CD4-positive, CD25-positive, alpha-beta regulatory T cell (primary cell): ENCODE results near the gene OVAAL. TPM values are rescaled to one million over a fixed set of nuclear protein-coding genes. Genes with fewer than 3 reads are reported as not detected.
A peak's percentile ranks its signal among the peaks of the same experiment; 100 is the strongest.

Experiments used
- ATAC-seq, 2 donors: fragments of 150-1000 bp; cut with Tn5 transposase; one replicate each; pipeline ENCODE4 v1.10.0; 2021; ENCODE audit warnings: low read depth in 2 of 2, moderate number of reproducible peaks in 2 of 2, moderate library complexity in 1 of 2
- DNase-seq, 3 donors: peaks; one replicate each; pipeline versions ENCODE4 v3.0.0 to v3.0.0-alpha.2; 2012 to 2022; ENCODE audit warnings: mixed read lengths in 1 of 3
- H3K27ac ChIP-seq: one replicate; pipeline ENCODE4 v1.7.0; 2013; ENCODE audit warnings: mild to moderate bottlenecking, low read length; ENCODE audit not compliant: insufficient read depth, poor library complexity, severe bottlenecking
- H3K27me3 ChIP-seq: one replicate; pipeline ENCODE4 v1.7.0; 2013; ENCODE audit warnings: low read length; ENCODE audit not compliant: control insufficient read depth, insufficient read depth
- H3K36me3 ChIP-seq: one replicate; pipeline ENCODE4 v1.7.0; 2013; ENCODE audit warnings: mild to moderate bottlenecking, low read length, moderate library complexity; ENCODE audit not compliant: control insufficient read depth, insufficient read depth
- H3K4me1 ChIP-seq: 2 replicates; pipeline ENCODE4 v1.7.0; 2013; ENCODE audit warnings: mild to moderate bottlenecking, low read length; ENCODE audit not compliant: insufficient read depth, control insufficient read depth, poor library complexity, severe bottlenecking
- H3K4me3 ChIP-seq: one replicate; pipeline ENCODE4 v1.7.0; 2013; ENCODE audit warnings: low read depth, mild to moderate bottlenecking, low read length, moderate library complexity
- H3K9me3 ChIP-seq, 2 experiments: 1 replicate in 1 of 2; 2 replicates in 1 of 2; pipeline ENCODE4 v1.7.0; 2013; ENCODE audit warnings: low read length in 2 of 2, mild to moderate bottlenecking in 1 of 2, moderate library complexity in 1 of 2; ENCODE audit not compliant: control insufficient read depth in 2 of 2
- H3K27ac Mint-ChIP-seq, 3 donors: one replicate each; pipeline ENCODE4 v1.8.0; 2020 to 2022; ENCODE audit warnings: mild to moderate bottlenecking in 3 of 3, mixed read lengths in 3 of 3, moderate library complexity in 2 of 3
- H3K27me3 Mint-ChIP-seq: one replicate; pipeline ENCODE4 v1.8.0; 2022; ENCODE audit warnings: mild to moderate bottlenecking, mixed read lengths
- H3K36me3 Mint-ChIP-seq: one replicate; pipeline ENCODE4 v1.8.0; 2020; ENCODE audit warnings: mixed read lengths
- H3K4me1 Mint-ChIP-seq, 4 donors: one replicate each; pipeline ENCODE4 v1.8.0; 2020 to 2022; ENCODE audit warnings: mixed read lengths in 4 of 4, mild to moderate bottlenecking in 1 of 4
- H3K4me3 Mint-ChIP-seq, 4 donors: one replicate each; pipeline ENCODE4 v1.8.0; 2020 to 2022; ENCODE audit warnings: mild to moderate bottlenecking in 4 of 4, mixed read lengths in 4 of 4, moderate library complexity in 3 of 4
- H3K9me3 Mint-ChIP-seq, 7 donors: one replicate each; pipeline ENCODE4 v1.8.0; 2020 to 2022; ENCODE audit warnings: mixed read lengths in 7 of 7, mild to moderate bottlenecking in 3 of 7, moderate library complexity in 2 of 7
- polyA plus RNA-seq, 4 donors: library from polyadenylated mRNA; unstranded; fragments of 300-500 nt; fragmentation: Illumina TruSeq; gene quantifications; one replicate each; pipeline ENCODE4 v1.2.3, GENCODE V29; 2021
- total RNA-seq: library from RNA; stranded (reverse); gene quantifications from one replicate; pipeline ENCODE4 v1.2.3, GENCODE V29; 2022

Gene OVAAL
- total and polyA plus RNA-seq, 5 donors from 2014 or later, result not detected

DNA sequence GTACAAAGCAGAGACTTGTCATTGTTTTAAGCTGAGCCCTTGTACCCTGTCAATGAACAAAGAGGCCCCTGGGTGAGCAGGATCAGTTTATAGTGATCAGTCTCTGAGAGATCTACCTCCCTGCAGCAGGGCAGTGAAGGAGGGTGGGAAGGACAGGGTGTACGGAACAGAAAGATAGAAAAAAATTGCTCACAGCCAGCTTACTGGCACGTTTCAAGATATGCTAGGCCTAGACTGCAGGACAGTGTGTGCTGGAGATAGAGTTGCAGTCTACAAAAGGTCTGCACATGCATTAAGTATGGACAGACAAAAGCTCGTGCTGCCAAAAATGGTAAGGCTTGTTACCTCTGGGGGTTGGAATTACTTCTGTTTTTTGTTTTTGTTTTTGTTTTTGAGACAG, 34.6 kb downstream of the OVAAL start:
- no peak overlapping the region for H3K27ac Mint-ChIP-seq
- H3K4me1 ChIP-seq, result no peaks in the 10 kb centered on the region

DNA sequence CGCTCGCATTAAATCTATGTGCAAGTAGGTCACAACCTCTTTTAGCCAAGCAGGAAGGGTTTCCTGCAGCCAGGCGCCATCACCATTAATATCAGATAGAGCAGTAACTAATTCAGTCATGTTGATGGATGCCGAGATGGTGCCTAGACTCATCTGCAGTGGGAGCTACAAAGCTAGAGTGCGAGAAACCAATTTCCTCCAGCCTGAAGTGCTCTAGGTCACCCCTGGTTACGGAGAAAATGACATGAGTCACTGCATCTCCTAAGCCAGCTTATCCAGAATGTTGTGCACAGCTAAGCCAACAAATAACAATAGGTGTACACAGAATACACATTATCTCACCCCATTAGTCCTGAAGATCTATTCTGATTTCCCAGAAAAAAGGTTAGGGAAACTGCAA, 36.0 kb downstream of the OVAAL start:
- no peaks in the 10 kb centered on the region for H3K4me1 ChIP-seq
- Mint-ChIP-seq H3K27me3 (peaks cover 36% of the 10 kb centered on the region), H3K27ac (no peak overlapping the region), H3K9me3 (peaks cover 0 to 1% (median 0%) of the 10 kb centered on the region in 7 donors), H3K36me3 (no peaks in the 10 kb centered on the region), H3K4me1 (no peaks in the 10 kb centered on the region), H3K4me3 (no peak overlapping the region)
- DNase-seq (no peak), ATAC-seq (no peak)
- H3K27ac ChIP-seq, result no peak overlapping the region
- peaks cover 8% of the 10 kb centered on the region for H3K27me3 ChIP-seq
- H3K36me3 ChIP-seq, result no peaks in the 10 kb centered on the region
- no peak overlapping the region for H3K4me3 ChIP-seq
- H3K9me3 ChIP-seq, result no peaks in the 10 kb centered on the region

More for the DNA sequence above, 34.6 kb downstream of the OVAAL start:
- H3K27ac ChIP-seq, result no peak overlapping the region
- H3K27me3 ChIP-seq, result peaks cover 2% of the 10 kb centered on the region
- ATAC-seq (no peak), DNase-seq (no peak)
- Mint-ChIP-seq H3K36me3 (no peaks in the 10 kb centered on the region), H3K9me3 (peaks cover 0 to 1% (median 0%) of the 10 kb centered on the region in 7 donors), H3K4me1 (no peaks in the 10 kb centered on the region), H3K27me3 (peaks cover 29% of the 10 kb centered on the region), H3K4me3 (no peak overlapping the region)
- H3K9me3 ChIP-seq, result peaks cover 0 to under 1% of the 10 kb centered on the region in 2 experiments
- no peak overlapping the region for H3K4me3 ChIP-seq
- H3K36me3 ChIP-seq, result no peaks in the 10 kb centered on the region

DNA sequence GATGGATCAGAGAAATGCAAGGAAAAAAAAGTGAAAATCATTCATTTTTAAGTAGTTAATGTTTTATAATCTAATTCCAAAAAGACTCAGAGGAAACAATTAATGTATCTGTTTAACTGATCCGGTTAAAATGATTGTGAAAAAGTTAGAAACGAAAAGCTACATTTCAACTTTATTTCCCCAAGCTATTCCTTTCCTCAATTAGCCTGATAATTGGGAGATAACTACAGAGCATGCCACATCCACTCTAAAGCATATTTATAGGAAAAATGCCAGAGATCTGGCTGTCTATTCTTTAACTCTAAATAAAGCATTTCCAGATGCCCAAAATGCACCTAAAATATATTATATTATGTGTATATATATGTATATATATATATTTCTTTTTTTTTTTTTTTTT, 37.2 kb downstream of the OVAAL start:
- Mint-ChIP-seq H3K36me3 (no peaks in the 10 kb centered on the region), H3K27me3 (peaks cover 29% of the 10 kb centered on the region), H3K27ac (no peak overlapping the region), H3K9me3 (peaks cover 0 to 1% (median 0%) of the 10 kb centered on the region in 7 donors), H3K4me1 (no peaks in the 10 kb centered on the region), H3K4me3 (no peak overlapping the region)
- ATAC-seq (no peak), DNase-seq (no peak)
- no peak overlapping the region for H3K27ac ChIP-seq
- H3K4me3 ChIP-seq, result no peak overlapping the region
- H3K27me3 ChIP-seq, result peaks cover 8% of the 10 kb centered on the region
- H3K36me3 ChIP-seq, result no peaks in the 10 kb centered on the region
- H3K9me3 ChIP-seq, result no peaks in the 10 kb centered on the region
- H3K4me1 ChIP-seq, result no peaks in the 10 kb centered on the region

DNA sequence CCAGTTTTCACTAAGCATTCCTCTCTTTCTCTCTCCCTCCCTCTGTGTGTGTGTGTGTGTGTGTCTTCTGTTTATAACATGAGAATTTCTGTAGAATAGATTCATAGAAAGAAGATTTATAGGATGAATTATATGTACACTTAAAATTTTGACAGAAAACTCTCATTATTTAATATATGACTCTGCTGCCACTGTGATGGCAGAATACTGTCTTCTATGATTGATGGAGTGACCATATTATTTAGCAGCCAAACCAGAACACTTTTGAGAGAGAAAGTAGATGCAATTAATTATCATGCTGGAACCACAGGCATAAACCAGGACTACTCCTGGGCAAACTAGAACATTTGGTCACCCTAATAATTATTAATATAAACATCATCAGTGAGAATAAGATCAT, 38.8 kb downstream of the OVAAL start:
- H3K4me1 Mint-ChIP-seq, result no peaks in the 10 kb centered on the region
- no peaks in the 10 kb centered on the region for H3K36me3 ChIP-seq
- no peaks in the 10 kb centered on the region for H3K36me3 Mint-ChIP-seq
- peaks cover 35% of the 10 kb centered on the region for H3K27me3 Mint-ChIP-seq
- no peak overlapping the region for H3K4me3 Mint-ChIP-seq
- no peaks in the 10 kb centered on the region for H3K9me3 ChIP-seq
- DNase-seq (no peak), ATAC-seq (no peak)
- no peak overlapping the region for H3K27ac ChIP-seq
- no peaks in the 10 kb centered on the region for H3K4me1 ChIP-seq
- H3K27ac Mint-ChIP-seq, result no peak overlapping the region
- H3K9me3 Mint-ChIP-seq, result peaks cover 0 to 1% (median 0%) of the 10 kb centered on the region in 7 donors
- H3K4me3 ChIP-seq, result no peak overlapping the region
- peaks cover 8% of the 10 kb centered on the region for H3K27me3 ChIP-seq

DNA sequence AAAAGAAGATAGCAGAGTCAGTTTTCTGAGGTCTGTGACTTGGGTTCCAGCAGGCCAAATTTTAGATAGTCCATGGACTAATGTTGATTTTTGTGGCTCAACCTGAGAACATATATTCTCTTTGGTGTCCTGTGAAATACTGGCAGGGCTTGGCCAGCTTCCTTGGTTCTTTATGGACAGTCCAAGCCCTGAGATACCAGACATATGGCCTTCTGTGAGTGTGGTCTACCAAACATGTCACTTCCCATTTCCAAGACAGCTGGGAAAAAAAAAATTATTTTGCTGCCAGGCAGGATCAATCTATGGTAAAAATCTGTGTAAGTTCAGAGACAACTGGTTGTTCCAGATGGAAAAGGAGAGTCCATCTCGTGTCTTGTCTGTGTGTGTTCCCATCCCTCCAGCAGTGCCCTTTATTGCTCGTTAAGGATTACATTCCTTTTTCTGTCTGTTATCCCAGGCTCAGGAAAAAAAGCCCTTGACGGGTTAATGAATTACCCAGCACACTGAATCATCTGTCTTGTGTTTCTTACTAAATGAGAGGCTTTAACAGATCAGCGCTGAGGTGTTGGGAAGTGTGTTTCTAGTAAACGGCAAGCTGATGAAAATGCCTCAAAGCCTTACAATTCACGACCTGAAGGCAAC, 39.7 kb downstream of the OVAAL start:
- Histone ChIP-seq H3K4me1 (no peaks in the 10 kb centered on the region), H3K36me3 (no peaks in the 10 kb centered on the region), H3K4me3 (no peak overlapping the region), H3K27me3 (peaks cover 8% of the 10 kb centered on the region), H3K27ac (no peak overlapping the region), H3K9me3 (no peaks in the 10 kb centered on the region)
- DNase-seq (no peak), ATAC-seq (no peak)
- Mint-ChIP-seq H3K36me3 (no peaks in the 10 kb centered on the region), H3K9me3 (no peaks in the 10 kb centered on the region), H3K4me3 (no peak overlapping the region), H3K27me3 (peaks cover 31% of the 10 kb centered on the region), H3K27ac (no peak overlapping the region), H3K4me1 (no peaks in the 10 kb centered on the region)

DNA sequence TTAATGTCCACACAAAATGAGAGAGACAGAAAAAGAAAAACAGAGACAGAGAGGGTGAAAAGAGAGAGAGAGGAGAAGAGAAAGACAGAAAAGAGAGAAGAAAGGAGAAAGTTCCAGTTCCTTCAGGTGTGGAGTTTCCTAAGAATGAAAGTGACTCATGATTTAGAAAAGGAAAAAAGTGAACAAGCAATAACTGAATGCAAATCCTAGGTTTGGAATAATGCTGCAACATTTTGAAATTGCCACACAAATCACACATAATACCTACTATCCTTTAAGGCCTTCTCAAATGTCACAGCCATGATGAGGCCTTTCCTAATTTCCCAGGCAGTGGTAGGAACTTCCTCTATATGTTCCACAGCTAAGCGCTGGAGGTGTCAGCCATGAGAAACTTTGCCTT, 41.6 kb downstream of the OVAAL start:
- Histone ChIP-seq H3K36me3 (no peaks in the 10 kb centered on the region), H3K4me3 (no peak overlapping the region), H3K27me3 (peaks cover 8% of the 10 kb centered on the region), H3K27ac (no peak overlapping the region), H3K9me3 (no peaks in the 10 kb centered on the region), H3K4me1 (no peaks in the 10 kb centered on the region)
- H3K4me3 Mint-ChIP-seq, result no peak overlapping the region
- no peak for ATAC-seq
- no peaks in the 10 kb centered on the region for H3K9me3 Mint-ChIP-seq
- no peak for DNase-seq
- peaks cover 26% of the 10 kb centered on the region for H3K27me3 Mint-ChIP-seq
- no peaks in the 10 kb centered on the region for H3K36me3 Mint-ChIP-seq
- peak overlapping the region in 1 of 3 donors; percentile 57 for H3K27ac Mint-ChIP-seq
- H3K4me1 Mint-ChIP-seq, result no peaks in the 10 kb centered on the region

DNA sequence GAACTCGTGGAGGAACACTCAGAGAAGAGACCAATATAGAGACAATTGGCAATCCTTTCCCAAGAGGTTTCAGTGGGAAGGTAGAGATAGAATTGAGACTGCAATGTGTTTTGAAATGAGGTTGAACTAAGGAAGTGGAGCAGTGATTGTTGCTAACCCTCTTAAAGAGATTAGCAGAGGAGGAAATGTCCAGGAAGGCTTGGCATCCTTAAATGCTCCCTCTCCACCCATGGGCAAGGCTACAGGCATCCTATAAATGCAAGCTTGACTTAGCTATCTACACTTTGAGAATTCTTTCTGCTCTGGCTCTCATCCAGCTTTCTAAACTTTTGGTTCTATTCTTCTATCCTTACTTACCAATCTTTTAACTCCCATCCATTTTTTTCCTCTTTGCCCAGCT, 42.7 kb downstream of the OVAAL start:
- peaks cover 6% of the 10 kb centered on the region for H3K27me3 ChIP-seq
- H3K9me3 Mint-ChIP-seq, result no peaks in the 10 kb centered on the region
- no peak for DNase-seq
- H3K4me3 Mint-ChIP-seq, result no peak overlapping the region
- H3K4me3 ChIP-seq, result no peak overlapping the region
- H3K36me3 ChIP-seq, result no peaks in the 10 kb centered on the region
- H3K9me3 ChIP-seq, result no peaks in the 10 kb centered on the region
- peaks cover 28% of the 10 kb centered on the region for H3K27me3 Mint-ChIP-seq
- no peak overlapping the region for H3K27ac ChIP-seq
- H3K4me1 Mint-ChIP-seq, result no peaks in the 10 kb centered on the region
- ATAC-seq, result no peak
- H3K27ac Mint-ChIP-seq, result no peak overlapping the region
- H3K36me3 Mint-ChIP-seq, result no peaks in the 10 kb centered on the region
- H3K4me1 ChIP-seq, result no peaks in the 10 kb centered on the region

DNA sequence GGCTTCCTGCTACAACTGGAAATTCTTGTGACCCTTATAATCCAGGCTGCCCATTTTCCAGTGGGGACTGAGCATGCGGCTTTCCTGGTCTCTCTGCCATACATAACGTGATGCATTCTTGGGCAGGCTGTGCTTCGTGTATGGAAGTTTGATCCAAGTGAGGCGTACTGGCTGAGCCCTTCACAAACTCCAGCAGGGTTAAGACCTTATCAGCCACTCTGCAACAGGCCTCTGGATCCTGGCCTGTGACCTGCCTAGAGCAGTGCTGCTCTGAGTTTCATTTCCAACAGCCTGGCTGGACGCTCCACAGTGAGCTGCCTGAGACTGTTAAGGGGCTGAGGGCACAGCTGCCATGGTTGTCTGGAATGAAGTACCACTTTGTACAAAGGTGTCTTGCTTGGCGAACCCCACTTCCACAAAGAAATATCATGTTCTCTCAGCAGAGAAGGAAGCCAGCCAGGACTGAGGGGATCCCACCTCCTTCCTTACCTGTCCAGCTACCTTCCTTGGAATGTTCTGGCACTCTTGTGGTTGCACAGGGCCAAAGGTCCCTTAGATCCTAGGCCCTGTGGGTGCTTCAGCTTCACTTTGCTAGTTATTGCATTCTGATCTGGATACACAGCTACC, 44.6 kb downstream of the OVAAL start:
- no peaks in the 10 kb centered on the region for H3K36me3 Mint-ChIP-seq
- H3K27ac Mint-ChIP-seq, result no peak overlapping the region
- H3K27me3 Mint-ChIP-seq, result peaks cover 18% of the 10 kb centered on the region
- peaks cover 0 to 2% (median 0%) of the 10 kb centered on the region in 7 donors for H3K9me3 Mint-ChIP-seq
- ATAC-seq (no peak), DNase-seq (no peak)
- Histone ChIP-seq H3K4me3 (no peak overlapping the region), H3K27ac (no peak overlapping the region), H3K27me3 (peaks cover 12% of the 10 kb centered on the region), H3K36me3 (no peaks in the 10 kb centered on the region), H3K4me1 (no peaks in the 10 kb centered on the region), H3K9me3 (no peaks in the 10 kb centered on the region)
- no peak overlapping the region for H3K4me3 Mint-ChIP-seq
- H3K4me1 Mint-ChIP-seq, result no peaks in the 10 kb centered on the region
